Neural cell (in vitro differentiated cells): ENCODE results near the gene IFITM2. TPM values are rescaled to one million over a fixed set of nuclear protein-coding genes. Genes with fewer than 3 reads are reported as not detected.

Experiments used
- H2AFZ ChIP-seq: fragments of 200-600, 300-800 bp; sonication (generic), shearing (Covaris generic); 2 replicates; pipeline ENCODE4 v1.6.0; 2014; ENCODE audit warnings: low read depth, mild to moderate bottlenecking, antibody characterized with exemption, low read length, moderate library complexity
- H3F3A ChIP-seq: fragments of 200-600 bp; shearing (Covaris generic); 2 replicates; pipeline ENCODE4 v1.6.1; 2016; ENCODE audit warnings: mild to moderate bottlenecking, moderate library complexity, mixed read lengths, antibody characterized with exemption, low read length; ENCODE audit not compliant: insufficient read depth, poor library complexity, severe bottlenecking
- H3K27ac ChIP-seq: fragments of 200-600, 300-800 bp; sonication (generic), shearing (Covaris generic); 2 replicates; pipeline ENCODE4 v1.5.1; 2014; ENCODE audit warnings: mild to moderate bottlenecking, low read length, moderate library complexity
- H3K27me3 ChIP-seq: fragments of 300-800, 200-600 bp; sonication (generic), shearing (Covaris generic); 2 replicates; pipeline ENCODE4 v1.6.0; 2014; ENCODE audit warnings: mild to moderate bottlenecking, low read depth, low read length, moderate library complexity; ENCODE audit not compliant: insufficient read depth
- H3K36me3 ChIP-seq: fragments of 300-800, 200-600 bp; sonication (generic), shearing (Covaris generic); 2 replicates; pipeline ENCODE4 v1.5.1; 2014; ENCODE audit warnings: mild to moderate bottlenecking, antibody characterized with exemption, low read length, moderate library complexity; ENCODE audit not compliant: insufficient read depth
- H3K4me2 ChIP-seq: fragments of 300-800, 200-600 bp; sonication (generic), shearing (Covaris generic); 2 replicates; pipeline ENCODE4 v1.6.0; 2014; ENCODE audit warnings: mild to moderate bottlenecking, low read length
- H3K4me3 ChIP-seq: fragments of 300-800, 200-600 bp; sonication (generic), shearing (Covaris generic); 2 replicates; pipeline ENCODE4 v1.5.1; 2014; ENCODE audit warnings: mild to moderate bottlenecking, low read length, moderate library complexity
- H3K79me2 ChIP-seq: fragments of 200-600 bp; shearing (Covaris generic); replicated peaks from 2 replicates; pipeline ENCODE4 v1.6.0; 2014; ENCODE audit warnings: mild to moderate bottlenecking, low read length, moderate library complexity; ENCODE audit not compliant: insufficient read depth
- H3K9ac ChIP-seq: fragments of 300-800, 200-600 bp; sonication (generic), shearing (Covaris generic); 2 replicates; pipeline ENCODE4 v1.6.1; 2016; ENCODE audit warnings: mild to moderate bottlenecking, low read length, mixed read lengths
- H3K9me2 ChIP-seq: fragments of 200-600 bp; shearing (Covaris generic); 2 replicates; pipeline ENCODE4 v1.6.1; 2016; ENCODE audit warnings: mild to moderate bottlenecking, low read length, mixed read lengths; ENCODE audit not compliant: insufficient read depth
- H3K9me3 ChIP-seq: fragments of 200-600, 300-800 bp; sonication (generic), shearing (Covaris generic); 2 replicates; pipeline ENCODE4 v1.6.1; 2016; ENCODE audit warnings: mild to moderate bottlenecking, mixed run types, low read length, moderate library complexity, mixed read lengths
- H4K20me1 ChIP-seq: fragments of 200-600 bp; shearing (Covaris generic); 2 replicates; pipeline ENCODE4 v1.6.1; 2016; ENCODE audit warnings: mild to moderate bottlenecking, mixed run types; ENCODE audit not compliant: insufficient read depth
- CTCF ChIP-seq: fragments of 450-650 bp; IDR thresholded peaks from 2 replicates; pipeline ENCODE4 v1.5.1; 2014; ENCODE audit warnings: antibody characterized with exemption, mild to moderate bottlenecking, moderate library complexity; ENCODE audit not compliant: poor library complexity, severe bottlenecking
- EP300 ChIP-seq: fragments of 450-650 bp; conservative IDR thresholded peaks from 2 replicates; pipeline ENCODE4 v1.6.1; 2014; ENCODE audit warnings: antibody characterized with exemption, mild to moderate bottlenecking, moderate library complexity; ENCODE audit not compliant: poor library complexity, severe bottlenecking
- EZH2 ChIP-seq: fragments of 200-600, 300-800 bp; shearing (Covaris generic), sonication (generic); IDR thresholded peaks from 2 replicates; pipeline ENCODE4 v1.6.1; 2014; ENCODE audit warnings: antibody characterized with exemption, low read length, borderline replicate concordance, mild to moderate bottlenecking; ENCODE audit not compliant: insufficient read depth, poor library complexity, severe bottlenecking
- MXI1 ChIP-seq: fragments of 450-650 bp; conservative IDR thresholded peaks from 2 replicates; pipeline ENCODE4 v1.6.1; 2014; ENCODE audit warnings: antibody characterized with exemption, mild to moderate bottlenecking; ENCODE audit not compliant: poor library complexity, severe bottlenecking
- POLR2AphosphoS5 ChIP-seq: IDR thresholded peaks from 2 replicates; pipeline ENCODE4 v1.6.1; 2012
- RAD21 ChIP-seq: fragments of 450-650 bp; conservative IDR thresholded peaks from 2 replicates; pipeline ENCODE4 v1.6.1; 2014; ENCODE audit warnings: antibody characterized with exemption, mild to moderate bottlenecking, moderate library complexity
- REST ChIP-seq: IDR thresholded peaks from 2 replicates; pipeline ENCODE4 v1.6.1; 2012; ENCODE audit warnings: borderline replicate concordance
- SMC3 ChIP-seq: fragments of 450-650 bp; conservative IDR thresholded peaks from 2 replicates; pipeline ENCODE4 v1.6.1; 2014; ENCODE audit warnings: antibody characterized with exemption, mild to moderate bottlenecking, moderate library complexity; ENCODE audit not compliant: poor library complexity
- TAF1 ChIP-seq: IDR thresholded peaks from 2 replicates; pipeline ENCODE4 v1.6.1; 2012; ENCODE audit warnings: low read depth
- polyA plus RNA-seq: library from polyadenylated mRNA; depleted of rRNA; stranded (reverse); fragments of >200 nt; gene quantifications from 2 replicates; pipeline ENCODE4 v1.2.3, GENCODE V29; 2014

The IFITM2 gene
- polyA plus RNA-seq, 1 donor from 2014 or later = not detected

GRCh38 chr11:281486-282161 lies 26.0 kb upstream of the IFITM2 start:
- no peaks in the 10 kb centered on the region for H3K9me2 ChIP-seq
- H3K79me2 ChIP-seq = no peaks in the 10 kb centered on the region
- H3K27me3 ChIP-seq = no peaks in the 10 kb centered on the region
- no peak overlapping the region for H3K4me2 ChIP-seq
- H3F3A ChIP-seq = no peaks in the 10 kb centered on the region
- H4K20me1 ChIP-seq = no peaks in the 10 kb centered on the region
- TF ChIP-seq MXI1 (no peak), CTCF (no peak), TAF1 (no peak)
- no peak overlapping the region for H3K4me3 ChIP-seq
- no peak overlapping the region for H3K9ac ChIP-seq
- no peaks in the 10 kb centered on the region for H3K36me3 ChIP-seq
- no peak overlapping the region for H3K27ac ChIP-seq
- H3K9me3 ChIP-seq = no peaks in the 10 kb centered on the region
- H2AFZ ChIP-seq = no peak overlapping the region

GRCh38 chr11:282171-282570 lies 25.4 kb upstream of the IFITM2 start:
- TF ChIP-seq REST (no peak), TAF1 (no peak), POLR2AphosphoS5 (no peak), RAD21 (no peak), SMC3 (no peak)
- H3K27me3 ChIP-seq = peaks cover 3% of the 10 kb centered on the region
- H3K9ac ChIP-seq = no peak overlapping the region
- no peaks in the 10 kb centered on the region for H4K20me1 ChIP-seq
- H3K27ac ChIP-seq = no peak overlapping the region
- no peaks in the 10 kb centered on the region for H3F3A ChIP-seq
- no peaks in the 10 kb centered on the region for H3K9me3 ChIP-seq
- H3K4me2 ChIP-seq = no peak overlapping the region
- no peak overlapping the region for H3K4me3 ChIP-seq
- no peaks in the 10 kb centered on the region for H3K79me2 ChIP-seq
- H3K36me3 ChIP-seq = no peaks in the 10 kb centered on the region
- H2AFZ ChIP-seq = no peak overlapping the region
- no peaks in the 10 kb centered on the region for H3K9me2 ChIP-seq

GRCh38 chr11:282630-283360 lies 24.8 kb upstream of the IFITM2 start:
- no peak overlapping the region for H2AFZ ChIP-seq
- H3K9me3 ChIP-seq = no peaks in the 10 kb centered on the region
- no peak overlapping the region for H3K9ac ChIP-seq
- peaks cover 10% of the 10 kb centered on the region for H3K27me3 ChIP-seq
- no peaks in the 10 kb centered on the region for H3K79me2 ChIP-seq
- no peak overlapping the region for H3K27ac ChIP-seq
- no peaks in the 10 kb centered on the region for H3F3A ChIP-seq
- no peaks in the 10 kb centered on the region for H3K9me2 ChIP-seq
- H3K4me3 ChIP-seq = no peak overlapping the region
- H3K4me2 ChIP-seq = no peak overlapping the region
- no peaks in the 10 kb centered on the region for H3K36me3 ChIP-seq
- H4K20me1 ChIP-seq = no peaks in the 10 kb centered on the region
- no peak for TF ChIP-seq TAF1
- no peak for TF ChIP-seq RAD21
- no peak for TF ChIP-seq MXI1
- TF ChIP-seq EP300 = no peak
- TF ChIP-seq POLR2AphosphoS5 = no peak
- TF ChIP-seq REST = no peak
- TF ChIP-seq EZH2 = no peak
- no peak for TF ChIP-seq SMC3
